Fibroblast of lung (primary cell): Measurements from ENCODE around the gene BLTP2. TPM values are rescaled to one million over a fixed set of nuclear protein-coding genes. Genes with fewer than 3 reads are reported as not detected.

ENCODE experiments used
- DNase-seq, 2 donors: peaks; one replicate each; pipeline versions ENCODE4 v3.0.0 to v3.0.0-alpha.2; 2010; ENCODE audit warnings: low read depth in 2 of 2
- H2AFZ ChIP-seq: 2 replicates; pipeline ENCODE4 v1.5.1; 2012; ENCODE audit warnings: low read length, control low read depth, inconsistent platforms
- H3K27ac ChIP-seq: 2 replicates; pipeline ENCODE4 v1.5.1; 2011; ENCODE audit warnings: low read length, control low read depth; ENCODE audit not compliant: insufficient read depth
- H3K27me3 ChIP-seq: 2 replicates; pipeline ENCODE4 v1.5.1; 2011; ENCODE audit warnings: mild to moderate bottlenecking, low read length; ENCODE audit not compliant: control insufficient read depth, insufficient read depth
- H3K36me3 ChIP-seq: 2 replicates; pipeline ENCODE4 v1.5.1; 2011; ENCODE audit warnings: low read length; ENCODE audit not compliant: control insufficient read depth, insufficient read depth
- H3K4me1 ChIP-seq: 2 replicates; pipeline ENCODE4 v1.5.1; 2011; ENCODE audit warnings: low read length; ENCODE audit not compliant: control insufficient read depth, insufficient read depth; ENCODE audit errors: extremely low read depth
- H3K4me2 ChIP-seq: 2 replicates; pipeline ENCODE4 v1.5.1; 2011; ENCODE audit warnings: low read length, control low read depth; ENCODE audit not compliant: insufficient read depth; ENCODE audit errors: extremely low read depth
- H3K4me3 ChIP-seq, 4 experiments: fragments of 200-600 bp in 1 of 4; sonication (generic) in 1 of 4; replicated peaks in 1 of 4; 2 replicates each; pipeline ENCODE4 v1.5.1; 2011 to 2016; ENCODE audit warnings: low read length in 4 of 4, low read depth in 3 of 4, mild to moderate bottlenecking in 3 of 4, control low read depth in 2 of 4, inconsistent platforms in 1 of 4, mixed read lengths in 1 of 4; ENCODE audit not compliant: insufficient read depth in 1 of 4; ENCODE audit errors: control extremely low read depth in 1 of 4
- H3K79me2 ChIP-seq: 2 replicates; pipeline ENCODE4 v1.5.1; 2012; ENCODE audit warnings: mild to moderate bottlenecking, low read length, inconsistent platforms; ENCODE audit not compliant: control insufficient read depth, insufficient read depth
- H3K9ac ChIP-seq: 2 replicates; pipeline ENCODE4 v1.5.1; 2011; ENCODE audit warnings: mild to moderate bottlenecking, low read length, control low read depth; ENCODE audit not compliant: insufficient read depth
- H3K9me3 ChIP-seq: 2 replicates; pipeline ENCODE4 v1.5.1; 2012; ENCODE audit warnings: low read depth, low read length; ENCODE audit not compliant: control insufficient read depth, insufficient read depth
- H4K20me1 ChIP-seq: 2 replicates; pipeline ENCODE4 v1.5.1; 2011; ENCODE audit warnings: low read length; ENCODE audit not compliant: control insufficient read depth, insufficient read depth; ENCODE audit errors: extremely low read depth
- CTCF ChIP-seq, 2 donors: IDR thresholded peaks in 1 of 2; conservative IDR thresholded peaks in 1 of 2; 1 replicate in 1 of 2; 2 replicates in 1 of 2; pipeline ENCODE4 v1.5.1; 2011 to 2012; ENCODE audit warnings: low read length in 2 of 2, control low read depth in 1 of 2, inconsistent platforms in 1 of 2, low read depth in 1 of 2, mild to moderate bottlenecking in 1 of 2
- EZH2 ChIP-seq: IDR thresholded peaks from 2 replicates; pipeline ENCODE4 v1.5.1; 2012; ENCODE audit warnings: low read length, control low read depth, mild to moderate bottlenecking; ENCODE audit errors: missing control alignments
- polyA plus RNA-seq, 2 donors: library from polyadenylated mRNA; depleted of rRNA in 1 of 2; stranded (reverse) in 1 of 2; unstranded in 1 of 2; fragments of >200 nt; gene quantifications; 2 replicates each; pipeline ENCODE4 v1.2.1, GENCODE V29; 2011 to 2012; ENCODE audit warnings: missing spikeins in 1 of 2
- total RNA-seq: library from RNA; depleted of rRNA; stranded (reverse); fragments of >200 nt; gene quantifications from 2 replicates; pipeline ENCODE4 v1.2.1, GENCODE V29; 2014

Gene BLTP2
- total and polyA plus RNA-seq, 2 donors (not counting 1 experiment from before 2014, with no cell fraction given) = 74.9 to 160 TPM

GRCh38 chr17:28684963-28685362, 40.0 kb upstream of the BLTP2 start:
- Histone ChIP-seq H3K4me3 (no peak overlapping the region), H2AFZ (no peak overlapping the region), H3K4me1 (no peaks in the 10 kb centered on the region), H3K36me3 (peaks cover 31% of the 10 kb centered on the region), H3K27ac (no peak overlapping the region), H3K27me3 (no peaks in the 10 kb centered on the region), H3K79me2 (no peaks in the 10 kb centered on the region), H3K4me2 (no peak overlapping the region), H3K9me3 (no peaks in the 10 kb centered on the region), H3K9ac (no peak overlapping the region), H4K20me1 (no peaks in the 10 kb centered on the region)
- peak; percentile 5 to 54 for DNase-seq
- no peak for TF ChIP-seq EZH2
- no peak for TF ChIP-seq CTCF (conservative IDR thresholded peaks at IDR 0.05 in 1 of 2, IDR thresholded peaks at IDR 0.05 in 1 of 2; ENCODE audit: low read depth in 1 of 2, low read length in 2 of 2)

- Histone ChIP-seq H3K79me2 (no peaks in the 10 kb centered on the region), H3K9ac (no peak overlapping the region)
Measured at GRCh38 chr17:28682655-28683054, 37.7 kb upstream of the BLTP2 start.

GRCh38 chr17:28675980-28676379, 31.0 kb upstream of the BLTP2 start:
- H3K79me2 ChIP-seq = peaks cover 2% of the 10 kb centered on the region
- H3K9ac ChIP-seq = no peak overlapping the region
- H3K27ac ChIP-seq = no peak overlapping the region
- H3K9me3 ChIP-seq = no peaks in the 10 kb centered on the region
- no peak for TF ChIP-seq EZH2
- TF ChIP-seq CTCF (conservative IDR thresholded peaks at IDR 0.05 in 1 of 2, IDR thresholded peaks at IDR 0.05 in 1 of 2; ENCODE audit: low read depth in 1 of 2, low read length in 2 of 2) = peak in 1 of 2 donors; percentile 23
- no peak for DNase-seq
- H3K27me3 ChIP-seq = no peaks in the 10 kb centered on the region
- H3K4me1 ChIP-seq = no peaks in the 10 kb centered on the region
- H2AFZ ChIP-seq = no peak overlapping the region
- no peaks in the 10 kb centered on the region for H4K20me1 ChIP-seq
- H3K4me2 ChIP-seq = no peak overlapping the region
- H3K4me3 ChIP-seq = no peak overlapping the region
- H3K36me3 ChIP-seq = peaks cover 38% of the 10 kb centered on the region

More at GRCh38 chr17:28682655-28683054, 37.7 kb upstream of the BLTP2 start:
- Histone ChIP-seq H3K4me1 (no peaks in the 10 kb centered on the region), H3K4me3 (no peak overlapping the region), H3K36me3 (peaks cover 27% of the 10 kb centered on the region), H4K20me1 (no peaks in the 10 kb centered on the region), H2AFZ (no peak overlapping the region), H3K27me3 (no peaks in the 10 kb centered on the region), H3K27ac (no peak overlapping the region), H3K9me3 (no peaks in the 10 kb centered on the region), H3K4me2 (no peak overlapping the region)
- DNase-seq = no peak
- TF ChIP-seq CTCF (conservative IDR thresholded peaks at IDR 0.05 in 1 of 2, IDR thresholded peaks at IDR 0.05 in 1 of 2; ENCODE audit: low read depth in 1 of 2, low read length in 2 of 2) (no peak), EZH2 (no peak)
